GM12872 (cell line): ENCODE measurements around the gene KTN1.

Experiments used
- TF ChIP-seq, protein P1 (sequence below): IDR thresholded peaks from 3 replicates; pipeline ENCODE4 v1.5.1; 2011; ENCODE audit warnings: low read depth, mild to moderate bottlenecking, low read length, moderate library complexity; ENCODE audit not compliant: insufficient read depth

KTN1 gene

GRCh38 chr14:55579724-55580469 lies at the start of gene KTN1:
Gene KTN1 (plus strand): TSS chr14:55580207. CDS start chr14:55612049, 31,842 bp downstream.
- TF ChIP-seq, protein P1, sequence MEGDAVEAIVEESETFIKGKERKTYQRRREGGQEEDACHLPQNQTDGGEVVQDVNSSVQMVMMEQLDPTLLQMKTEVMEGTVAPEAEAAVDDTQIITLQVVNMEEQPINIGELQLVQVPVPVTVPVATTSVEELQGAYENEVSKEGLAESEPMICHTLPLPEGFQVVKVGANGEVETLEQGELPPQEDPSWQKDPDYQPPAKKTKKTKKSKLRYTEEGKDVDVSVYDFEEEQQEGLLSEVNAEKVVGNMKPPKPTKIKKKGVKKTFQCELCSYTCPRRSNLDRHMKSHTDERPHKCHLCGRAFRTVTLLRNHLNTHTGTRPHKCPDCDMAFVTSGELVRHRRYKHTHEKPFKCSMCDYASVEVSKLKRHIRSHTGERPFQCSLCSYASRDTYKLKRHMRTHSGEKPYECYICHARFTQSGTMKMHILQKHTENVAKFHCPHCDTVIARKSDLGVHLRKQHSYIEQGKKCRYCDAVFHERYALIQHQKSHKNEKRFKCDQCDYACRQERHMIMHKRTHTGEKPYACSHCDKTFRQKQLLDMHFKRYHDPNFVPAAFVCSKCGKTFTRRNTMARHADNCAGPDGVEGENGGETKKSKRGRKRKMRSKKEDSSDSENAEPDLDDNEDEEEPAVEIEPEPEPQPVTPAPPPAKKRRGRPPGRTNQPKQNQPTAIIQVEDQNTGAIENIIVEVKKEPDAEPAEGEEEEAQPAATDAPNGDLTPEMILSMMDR, result no peak

DNA sequence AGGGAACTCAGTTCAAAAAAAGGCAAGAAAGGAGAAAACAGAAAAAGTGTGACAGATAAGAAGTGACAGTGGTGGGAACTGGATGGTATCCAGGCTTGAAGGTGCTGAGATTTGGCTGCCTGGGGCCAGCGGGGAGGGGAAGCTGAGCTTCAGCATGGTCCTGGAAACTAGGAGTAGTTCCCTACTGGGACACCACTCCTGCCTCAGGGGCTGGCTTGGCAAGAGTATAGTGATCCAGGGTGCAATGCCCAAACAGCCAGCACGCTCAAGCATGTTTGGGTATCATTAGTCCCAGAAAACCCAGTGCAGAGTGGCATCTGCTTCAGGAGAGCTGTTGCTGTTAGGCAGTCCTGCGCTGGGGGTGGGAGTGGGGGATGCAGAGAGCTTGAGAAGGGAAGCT lies 49.5 kb upstream of the KTN1 start:
- TF ChIP-seq, protein P1, result no peak

DNA sequence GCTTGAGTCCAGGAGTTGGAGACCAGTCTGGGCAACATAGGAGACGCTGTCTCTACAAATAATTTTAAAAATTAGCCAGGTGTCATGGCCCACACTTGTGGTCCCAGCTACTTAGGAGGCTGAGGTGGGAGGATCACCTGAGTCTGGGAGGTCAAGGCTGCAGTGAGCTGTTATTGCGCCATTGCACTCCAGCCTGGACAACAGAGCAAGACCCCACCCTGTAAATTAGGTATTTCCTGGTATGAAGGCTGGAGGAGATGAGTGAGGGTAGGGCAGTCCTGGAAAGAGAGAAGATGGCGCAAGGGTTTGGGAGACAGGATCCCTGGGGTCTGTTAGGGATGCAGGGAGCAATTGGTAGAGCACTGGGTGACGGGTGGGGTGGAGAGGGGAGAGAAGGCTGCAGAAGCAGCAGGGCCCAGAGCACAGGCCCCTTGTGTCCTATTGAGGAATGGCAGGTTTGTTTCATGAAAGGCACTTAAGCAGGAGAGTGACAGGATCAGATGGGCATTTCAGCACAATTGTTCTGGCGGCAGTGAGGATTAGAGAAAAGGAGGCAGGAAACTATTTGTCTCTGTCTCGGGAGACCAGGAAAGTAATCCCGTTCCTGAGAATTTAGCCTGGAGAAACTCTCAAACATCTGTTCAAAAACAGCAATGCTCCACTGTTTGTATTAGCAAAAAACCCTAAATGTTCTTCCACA lies 47.2 kb upstream of the KTN1 start:
- TF ChIP-seq, protein P1, result peak; percentile 31; the same call in 1 of the 3 replicates

DNA sequence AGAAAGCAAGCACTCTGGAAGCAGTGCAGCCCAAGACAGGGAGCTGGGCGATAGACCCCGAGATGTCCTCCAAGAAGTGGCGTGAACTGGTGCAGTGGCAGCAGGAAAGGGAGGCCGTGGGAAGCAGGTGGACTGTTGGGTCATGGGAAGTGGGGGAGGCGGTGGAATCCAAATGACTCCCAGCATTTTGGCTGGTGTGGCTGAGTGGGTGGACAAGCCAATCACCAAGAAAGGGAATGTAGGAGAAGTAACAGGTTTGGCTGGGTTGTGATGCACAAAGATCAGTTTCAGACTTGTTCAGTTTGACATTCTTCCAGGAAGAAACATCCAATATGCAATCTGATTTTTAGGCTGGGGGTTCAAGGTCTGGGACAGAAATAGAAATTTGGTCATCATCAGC lies 46.0 kb upstream of the KTN1 start:
- TF ChIP-seq, protein P1, result no peak

DNA sequence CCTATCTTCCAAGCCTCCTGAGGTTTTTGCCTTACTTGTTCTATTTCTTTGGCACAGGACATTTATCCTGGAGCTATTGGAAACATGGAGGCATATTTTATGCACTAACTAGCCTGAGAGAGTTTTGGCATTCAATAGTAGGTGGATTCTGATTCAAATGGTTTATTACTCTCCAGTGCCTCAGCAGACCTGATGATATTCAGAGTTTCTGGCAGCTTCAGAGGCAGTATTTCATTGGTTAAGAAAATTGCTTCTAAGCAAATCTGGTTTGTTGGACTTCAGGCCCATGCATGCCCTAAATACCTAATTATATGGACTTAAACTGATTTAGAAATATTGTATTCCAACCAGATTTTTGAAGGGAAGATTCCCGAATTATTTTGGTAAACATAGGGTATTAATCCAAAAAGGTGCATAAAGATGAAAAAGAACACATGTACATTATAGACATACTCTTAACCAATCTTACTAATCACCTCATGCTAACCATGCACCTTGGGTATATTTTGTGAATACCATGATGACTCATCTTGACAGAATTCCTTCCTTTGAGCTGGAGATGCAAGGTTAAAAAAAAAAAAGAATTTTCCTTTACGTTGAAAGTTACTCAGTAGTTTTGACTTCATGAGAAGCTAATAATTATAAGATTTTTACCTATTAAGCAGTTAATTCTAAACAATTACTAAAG lies 44.3 kb upstream of the KTN1 start:
- TF ChIP-seq, protein P1, result no peak

- TF ChIP-seq, protein P1, result no peak
Measured at GRCh38 chr14:55536204-55536708, 43.8 kb upstream of the KTN1 start.

DNA sequence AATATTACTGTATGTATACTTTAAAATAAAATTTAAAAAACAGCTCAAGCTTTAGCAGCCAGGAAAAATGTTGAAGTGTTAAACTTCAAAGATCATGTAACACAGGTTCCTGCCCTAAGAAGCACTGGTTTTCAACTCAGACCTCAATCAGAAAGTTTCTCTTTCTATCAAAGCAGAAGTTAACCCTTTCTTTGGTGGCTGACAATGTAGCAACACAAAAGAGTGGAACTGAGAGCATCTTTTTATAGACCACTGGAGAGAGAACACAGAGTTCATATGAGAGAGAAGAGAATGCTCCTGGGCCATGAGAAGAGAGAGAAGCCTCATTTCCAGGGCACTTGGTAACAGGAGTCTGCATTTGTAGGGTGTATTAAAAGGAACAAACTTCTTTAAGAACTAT lies 42.2 kb upstream of the KTN1 start:
- TF ChIP-seq, protein P1, result no peak
